T-cell (primary cell): ENCODE data around the gene SCD5. TPM values are rescaled to one million over a fixed set of nuclear protein-coding genes. Genes with fewer than 3 reads are reported as not detected.

Source experiments
- ATAC-seq, 4 experiments: fragments of 200-7000 bp in 3 of 4; fragments of 150-1000 bp in 1 of 4; cut with Tn5 transposase; replicated peaks in 1 of 4; 1 replicate in 3 of 4; 2 replicates in 1 of 4; pipeline ENCODE4 v1.10.0; 2021; ENCODE audit warnings: moderate library complexity in 3 of 4, mild to moderate bottlenecking in 2 of 4, moderate number of reproducible peaks in 1 of 4
- CTCF ChIA-PET, 2 donors: fragments of 300-600 bp; sonication (Branson Sonifier 250); formaldehyde crosslinking; loops; one replicate each; lab custom pipeline; 2022; ENCODE audit warnings: antibody characterized with exemption in 2 of 2; lab: Charles Lee
- POLR2A ChIA-PET, 2 donors: fragments of 300-600 bp; sonication (Branson Sonifier 250); formaldehyde crosslinking; loops; one replicate each; lab custom pipeline; 2022; ENCODE audit warnings: antibody characterized with exemption in 2 of 2; lab: Charles Lee
- DNase-seq, 35 experiments: peaks; one replicate each; pipeline versions ENCODE4 v3.0.0 to v3.0.0-alpha.2; 2013 to 2023
- H3K27ac ChIP-seq: one replicate; pipeline ENCODE4 v1.5.1; 2013; ENCODE audit warnings: low read length
- H3K27me3 ChIP-seq, 2 experiments: replicated peaks in 1 of 2; 1 replicate in 1 of 2; 2 replicates in 1 of 2; pipeline versions ENCODE4 v1.6.1 to v1.7.0; 2013; ENCODE audit warnings: low read length in 1 of 2, mixed read lengths in 1 of 2; ENCODE audit not compliant: control insufficient read depth in 2 of 2, insufficient read depth in 2 of 2; ENCODE audit errors: extremely low read depth in 1 of 2
- H3K36me3 ChIP-seq, 2 donors: 1 replicate in 1 of 2; 2 replicates in 1 of 2; pipeline versions ENCODE4 v1.6.1 to v1.7.0; 2013; ENCODE audit warnings: low read length in 1 of 2; ENCODE audit not compliant: control insufficient read depth in 2 of 2, insufficient read depth in 1 of 2; ENCODE audit errors: extremely low read depth in 1 of 2
- H3K4me1 ChIP-seq, 2 experiments: 1 replicate in 1 of 2; 2 replicates in 1 of 2; pipeline versions ENCODE4 v1.6.1 to v1.7.0; 2013; ENCODE audit warnings: low read length in 2 of 2, mixed read lengths in 1 of 2; ENCODE audit not compliant: insufficient read depth in 2 of 2, control insufficient read depth in 1 of 2; ENCODE audit errors: extremely low read depth in 1 of 2
- H3K4me3 ChIP-seq, 2 donors: 1 replicate in 1 of 2; 2 replicates in 1 of 2; pipeline versions ENCODE4 v1.5.1 to v1.7.0; 2013; ENCODE audit warnings: mild to moderate bottlenecking in 2 of 2, low read length in 1 of 2, moderate library complexity in 1 of 2; ENCODE audit not compliant: control insufficient read depth in 1 of 2; ENCODE audit errors: extremely low read depth in 1 of 2
- H3K9me3 ChIP-seq: 2 replicates; pipeline ENCODE4 v1.7.0; 2013
- H3K27ac Mint-ChIP-seq, 2 donors: one replicate each; pipeline ENCODE4 v1.8.0; 2020 to 2021; ENCODE audit warnings: mild to moderate bottlenecking in 2 of 2, mixed read lengths in 2 of 2
- H3K27me3 Mint-ChIP-seq, 2 donors: one replicate each; pipeline ENCODE4 v1.8.0; 2021 to 2022; ENCODE audit warnings: mixed read lengths in 2 of 2
- H3K36me3 Mint-ChIP-seq: one replicate; pipeline ENCODE4 v1.8.0; 2021; ENCODE audit warnings: mixed read lengths
- H3K4me1 Mint-ChIP-seq, 3 donors: one replicate each; pipeline ENCODE4 v1.8.0; 2020 to 2022; ENCODE audit warnings: mixed read lengths in 3 of 3, mild to moderate bottlenecking in 1 of 3
- H3K4me3 Mint-ChIP-seq, 3 donors: one replicate each; pipeline ENCODE4 v1.8.0; 2020 to 2022; ENCODE audit warnings: mild to moderate bottlenecking in 3 of 3, mixed read lengths in 3 of 3, moderate library complexity in 3 of 3
- H3K9me3 Mint-ChIP-seq, 3 donors: one replicate each; pipeline ENCODE4 v1.8.0; 2020 to 2022; ENCODE audit warnings: mixed read lengths in 3 of 3
- WGBS: methylation state at CpG from one replicate; pipeline ENCODE4 v1.1.5; 2013; ENCODE audit warnings: missing lambda C conversion rate; ENCODE audit not compliant: insufficient coverage; 5-methylcytosine and 5-hydroxymethylcytosine counted together
- total RNA-seq, 35 experiments: library from RNA in 6 of 35; stranded (reverse) in 6 of 35; fragments of 120-200 nt in 1 of 35; gene quantifications; one replicate each; pipeline versions ENCODE4 v1.2.1 to v1.2.4 and lab custom pipeline; 2013 to 2026

Gene SCD5
- total RNA-seq, 5 donors from 2014 or later (not counting 1 experiment from before 2014, with no cell fraction given): 0.72 to 2.0 (median 1.3) TPM

GRCh38 chr4:82704156-82704555 is 94.4 kb downstream of the SCD5 start:
- Histone ChIP-seq H3K27me3 (no peaks in the 10 kb centered on the region), H3K4me3 (no peak overlapping the region), H3K27ac (no peak overlapping the region), H3K4me1 (no peaks in the 10 kb centered on the region), H3K36me3 (no peaks in the 10 kb centered on the region), H3K9me3 (no peaks in the 10 kb centered on the region)
- H3K4me1 Mint-ChIP-seq: no peaks in the 10 kb centered on the region
- ATAC-seq (no peak), DNase-seq (no peak)
- CTCF ChIA-PET: no interaction called here
- no peak overlapping the region for H3K4me3 Mint-ChIP-seq
- H3K27ac Mint-ChIP-seq: no peak overlapping the region
- 100% methylated on average over 1 of the region's 6 CpGs for WGBS
- POLR2A ChIA-PET: no interaction called here
- H3K27me3 Mint-ChIP-seq: peaks cover 0 to 4% of the 10 kb centered on the region in 2 donors
- no peaks in the 10 kb centered on the region for H3K36me3 Mint-ChIP-seq
- H3K9me3 Mint-ChIP-seq: no peaks in the 10 kb centered on the region

GRCh38 chr4:82698412-82698811 is 100.2 kb downstream of the SCD5 start:
- no peaks in the 10 kb centered on the region for H3K36me3 Mint-ChIP-seq
- Histone ChIP-seq H3K4me3 (no peak overlapping the region), H3K9me3 (no peaks in the 10 kb centered on the region), H3K27me3 (peaks cover 0 to 6% of the 10 kb centered on the region in 2 experiments), H3K4me1 (no peaks in the 10 kb centered on the region), H3K27ac (no peak overlapping the region), H3K36me3 (no peaks in the 10 kb centered on the region)
- no peaks in the 10 kb centered on the region for H3K4me1 Mint-ChIP-seq
- no peak overlapping the region for H3K27ac Mint-ChIP-seq
- WGBS: 74% methylated on average over 2 of the region's 2 CpGs
- no peaks in the 10 kb centered on the region for H3K9me3 Mint-ChIP-seq
- CTCF ChIA-PET: no interaction called here
- POLR2A ChIA-PET: no interaction called here
- DNase-seq (no peak), ATAC-seq (no peak)
- peaks cover 0 to 11% of the 10 kb centered on the region in 2 donors for H3K27me3 Mint-ChIP-seq
- no peak overlapping the region for H3K4me3 Mint-ChIP-seq

- H3K27me3 Mint-ChIP-seq: peaks cover 0 to 11% of the 10 kb centered on the region in 2 donors
- no peak overlapping the region for H3K27ac Mint-ChIP-seq
- POLR2A ChIA-PET: no interaction called here
- no peaks in the 10 kb centered on the region for H3K9me3 Mint-ChIP-seq
- CTCF ChIA-PET: no interaction called here
- 95% methylated on average over 4 of the region's 8 CpGs for WGBS
- H3K27me3 ChIP-seq: peaks cover 0 to 6% of the 10 kb centered on the region in 2 experiments
- ATAC-seq (no peak), DNase-seq (no peak)
- H3K4me1 Mint-ChIP-seq: no peaks in the 10 kb centered on the region
- H3K9me3 ChIP-seq: no peaks in the 10 kb centered on the region
- H3K4me1 ChIP-seq: no peaks in the 10 kb centered on the region
- H3K4me3 Mint-ChIP-seq: no peak overlapping the region
- no peaks in the 10 kb centered on the region for H3K36me3 Mint-ChIP-seq
- no peak overlapping the region for H3K27ac ChIP-seq
- H3K36me3 ChIP-seq: no peaks in the 10 kb centered on the region
- no peak overlapping the region for H3K4me3 ChIP-seq
These were observed 101.0 kb downstream of the SCD5 start for GRCh38 chr4:82697561-82697960.

GRCh38 chr4:82696117-82696860 is 102.3 kb downstream of the SCD5 start:
- H3K4me3 ChIP-seq: no peak overlapping the region
- Mint-ChIP-seq H3K27ac (no peak overlapping the region), H3K36me3 (no peaks in the 10 kb centered on the region), H3K27me3 (peaks cover 0 to 11% of the 10 kb centered on the region in 2 donors), H3K4me3 (no peak overlapping the region), H3K4me1 (no peaks in the 10 kb centered on the region), H3K9me3 (no peaks in the 10 kb centered on the region)
- H3K4me1 ChIP-seq: no peaks in the 10 kb centered on the region
- H3K27me3 ChIP-seq: peaks cover 0 to 6% of the 10 kb centered on the region in 2 experiments
- H3K27ac ChIP-seq: no peak overlapping the region
- ChIA-PET POLR2A (no interaction called here), CTCF (no interaction called here)
- no peak for ATAC-seq
- no peaks in the 10 kb centered on the region for H3K36me3 ChIP-seq
- no peak for DNase-seq
- 96% methylated on average over 4 of the region's 5 CpGs for WGBS
- no peaks in the 10 kb centered on the region for H3K9me3 ChIP-seq

DNA sequence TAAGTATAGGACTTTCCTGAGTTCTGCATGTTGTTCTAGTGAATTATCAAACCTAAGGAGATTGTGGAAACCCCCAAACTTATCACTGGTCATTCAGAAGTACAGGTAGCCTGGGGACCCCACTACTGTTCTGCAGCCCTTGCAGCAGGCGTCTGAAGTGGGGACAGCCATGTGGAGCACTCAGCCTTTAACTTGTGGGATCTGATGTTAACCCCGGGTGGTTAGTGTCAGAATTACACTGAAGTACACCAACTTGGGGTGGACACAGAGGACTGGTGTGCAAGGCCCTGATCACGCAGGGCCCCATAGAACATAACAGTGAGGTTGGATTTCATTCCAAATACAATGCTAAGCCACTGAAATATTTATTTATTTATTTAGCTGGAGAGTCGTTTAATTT is 103.7 kb downstream of the SCD5 start:
- DNase-seq (no peak), ATAC-seq (no peak)
- Mint-ChIP-seq H3K9me3 (no peaks in the 10 kb centered on the region), H3K36me3 (no peaks in the 10 kb centered on the region), H3K27ac (no peak overlapping the region), H3K27me3 (peaks cover 0 to 11% of the 10 kb centered on the region in 2 donors), H3K4me1 (no peaks in the 10 kb centered on the region), H3K4me3 (no peak overlapping the region)
- no peaks in the 10 kb centered on the region for H3K9me3 ChIP-seq
- ChIA-PET CTCF (no interaction called here), POLR2A (no interaction called here)
- H3K4me3 ChIP-seq: no peak overlapping the region
- 100% methylated on average over 2 of the region's 4 CpGs for WGBS
- H3K36me3 ChIP-seq: no peaks in the 10 kb centered on the region
- peaks cover 0 to 6% of the 10 kb centered on the region in 2 experiments for H3K27me3 ChIP-seq
- no peak overlapping the region for H3K27ac ChIP-seq
- no peaks in the 10 kb centered on the region for H3K4me1 ChIP-seq

GRCh38 chr4:82694046-82694445 is 104.5 kb downstream of the SCD5 start:
- POLR2A ChIA-PET: no interaction called here
- 92% methylated on average over 8 of the region's 8 CpGs for WGBS

More at GRCh38 chr4:82694046-82694445, 104.5 kb downstream of the SCD5 start:
- no peaks in the 10 kb centered on the region for H3K36me3 Mint-ChIP-seq
- H3K36me3 ChIP-seq: no peaks in the 10 kb centered on the region
- no peak overlapping the region for H3K4me3 ChIP-seq
- H3K27me3 Mint-ChIP-seq: peaks cover 1 to 11% of the 10 kb centered on the region in 2 donors
- H3K9me3 ChIP-seq: no peaks in the 10 kb centered on the region
- no peak overlapping the region for H3K27ac ChIP-seq
- H3K4me3 Mint-ChIP-seq: no peak overlapping the region
- no peak overlapping the region for H3K27ac Mint-ChIP-seq
- CTCF ChIA-PET: no interaction called here
- H3K4me1 Mint-ChIP-seq: no peaks in the 10 kb centered on the region
- no peaks in the 10 kb centered on the region for H3K9me3 Mint-ChIP-seq
- no peak for DNase-seq
- ATAC-seq: no peak
- H3K4me1 ChIP-seq: no peaks in the 10 kb centered on the region
- H3K27me3 ChIP-seq: peaks cover 0 to 6% of the 10 kb centered on the region in 2 experiments
